Activated CD8-positive, alpha-beta memory T cell treated with anti-CD3 and anti-CD28 coated beads, Interleukin-2, amount 50 U/mL, for 48 hours (primary cell): ENCODE results near the gene DHDDS.
"Not testable (repeated sequence)": the region's sequence is repeated elsewhere in the genome, so short reads cannot be mapped to it uniquely, and the experiment has no call there.

Experiments used
- DNase-seq: peaks from one replicate; pipeline ENCODE4 v3.0.0-alpha.2; 2020

The DHDDS gene

DNA sequence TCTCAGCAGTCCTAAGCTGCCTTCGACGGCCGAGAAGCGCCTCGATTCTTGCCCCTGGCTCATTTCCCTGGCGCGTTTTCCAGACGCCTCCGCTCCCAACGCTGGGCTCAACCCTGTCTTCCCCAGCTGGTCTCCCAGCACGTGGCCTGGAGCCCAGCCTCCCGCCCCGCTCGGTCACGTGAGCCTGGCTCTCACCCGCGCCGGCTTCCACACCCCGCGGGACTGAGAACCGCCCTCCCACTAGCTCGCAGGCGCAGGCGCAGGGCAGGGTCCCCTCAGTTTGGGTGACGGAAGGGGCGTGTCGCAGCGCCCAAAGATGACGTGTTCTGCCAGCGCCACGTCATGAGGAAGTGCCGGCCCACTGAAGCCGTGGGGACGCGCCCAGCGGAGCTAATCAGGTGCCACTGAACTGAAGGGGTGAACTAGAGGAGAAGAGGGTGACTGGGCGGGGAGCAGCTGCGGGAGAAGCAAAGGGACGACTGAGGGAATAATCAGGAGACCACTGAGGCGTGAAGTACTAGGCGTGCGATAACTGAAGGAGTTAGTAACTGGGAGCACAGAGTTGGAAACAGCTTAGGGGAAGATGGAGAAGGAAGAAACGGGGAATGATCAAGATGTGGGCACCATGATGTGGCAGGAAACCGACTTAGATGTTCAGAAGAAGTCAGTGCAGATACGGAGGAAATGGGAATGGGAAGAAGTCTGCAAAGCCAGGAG, at the start of gene DHDDS:
DHDDS (plus strand) TSS at position 343 of the 717 bp plus-strand sequence. CDS start 625 bp downstream, outside the sequence.
- peak; percentile 99 for DNase-seq

DNA sequence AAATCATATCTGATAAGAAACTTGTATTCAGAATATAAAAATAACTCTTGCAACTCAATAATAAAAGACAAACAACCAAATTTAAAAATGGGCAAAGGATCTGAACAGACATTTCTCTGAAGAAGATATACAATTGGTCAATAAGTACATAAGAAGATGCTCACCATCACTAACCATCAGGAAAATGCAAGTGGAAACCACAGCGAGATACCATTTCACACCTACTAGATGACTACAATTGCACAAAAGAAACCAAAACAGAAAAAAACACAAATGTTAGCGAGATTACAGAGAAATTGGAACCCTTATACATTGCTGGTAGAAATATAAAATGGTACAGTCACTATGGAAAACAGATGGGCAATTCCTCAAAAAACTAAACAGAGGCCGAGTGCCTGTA, 48.0 kb upstream of the DHDDS start:
- DNase-seq, result no peak

GRCh38 chr1:26385063-26385462, 47.1 kb upstream of the DHDDS start:
- not testable (repeated sequence) for DNase-seq

- DNase-seq, result no peak
Measured at GRCh38 chr1:26387447-26387846, 44.7 kb upstream of the DHDDS start.

- DNase-seq, result no peak
Measured at GRCh38 chr1:26388791-26389445, 43.2 kb upstream of the DHDDS start.

GRCh38 chr1:26389604-26390247, 42.4 kb upstream of the DHDDS start:
- DNase-seq, result no peak

DNA sequence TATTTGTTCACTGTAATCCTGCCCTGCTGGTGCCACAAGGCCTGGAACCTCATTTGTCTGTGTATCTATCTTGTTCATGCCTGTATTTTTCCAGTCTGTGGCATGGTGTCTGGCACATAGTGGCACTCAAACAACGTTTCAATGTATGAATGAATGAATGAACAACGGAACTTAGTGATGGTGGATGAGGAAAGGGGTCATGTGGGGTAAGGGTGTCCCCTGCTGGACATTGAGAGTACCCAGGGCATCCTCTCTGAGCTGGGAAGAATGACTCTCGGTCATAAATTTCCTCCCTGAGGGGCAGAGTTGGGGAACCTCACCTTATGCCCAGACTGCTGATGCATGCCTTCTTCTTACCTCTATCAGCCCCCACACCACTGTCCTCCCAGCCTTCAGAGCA, 40.7 kb upstream of the DHDDS start:
- no peak for DNase-seq

- DNase-seq, result no peak
Measured at GRCh38 chr1:26395754-26396153, 36.4 kb upstream of the DHDDS start.

- no peak for DNase-seq
Measured at GRCh38 chr1:26399034-26399433, 33.1 kb upstream of the DHDDS start.

DNA sequence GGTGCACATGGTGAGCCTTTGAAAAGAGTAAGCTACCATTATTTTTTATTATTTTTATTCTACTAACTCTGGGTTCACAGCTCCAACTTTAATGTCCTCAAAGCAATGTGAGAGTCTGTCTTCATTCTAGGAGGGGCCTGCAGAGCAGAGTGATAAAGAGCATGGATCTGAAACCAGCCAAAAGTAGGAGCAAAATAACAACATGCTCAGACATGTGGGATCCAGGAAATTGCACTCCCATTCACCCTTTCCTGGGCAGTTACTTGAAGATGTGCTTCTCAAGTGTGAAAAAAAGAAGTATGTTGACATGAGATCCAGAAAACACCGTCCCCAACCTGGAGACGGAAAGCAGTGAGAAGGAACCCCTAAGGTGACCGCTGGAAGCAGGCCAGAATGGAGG, 30.2 kb upstream of the DHDDS start:
- DNase-seq, result no peak

GRCh38 chr1:26403656-26404055, 28.5 kb upstream of the DHDDS start:
- no peak for DNase-seq

DNA sequence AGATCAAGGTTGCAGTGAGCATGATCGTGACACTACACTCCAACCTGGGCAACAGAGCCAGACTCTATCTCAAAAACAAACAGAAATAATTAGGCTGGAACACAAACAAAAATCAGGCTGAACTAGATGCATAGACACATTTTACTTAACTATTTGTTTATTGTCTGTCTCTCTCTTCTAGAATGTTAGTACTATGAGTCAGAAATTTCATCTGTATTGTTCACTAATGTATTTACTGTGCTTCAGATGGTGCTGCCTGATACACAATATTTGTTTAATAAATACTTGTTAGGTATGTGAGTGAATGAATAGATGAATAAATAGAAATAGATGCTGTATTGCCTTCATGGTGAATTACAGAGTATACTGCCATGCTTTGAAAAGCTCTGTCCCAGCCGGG, 27.5 kb upstream of the DHDDS start:
- no peak for DNase-seq

DNA sequence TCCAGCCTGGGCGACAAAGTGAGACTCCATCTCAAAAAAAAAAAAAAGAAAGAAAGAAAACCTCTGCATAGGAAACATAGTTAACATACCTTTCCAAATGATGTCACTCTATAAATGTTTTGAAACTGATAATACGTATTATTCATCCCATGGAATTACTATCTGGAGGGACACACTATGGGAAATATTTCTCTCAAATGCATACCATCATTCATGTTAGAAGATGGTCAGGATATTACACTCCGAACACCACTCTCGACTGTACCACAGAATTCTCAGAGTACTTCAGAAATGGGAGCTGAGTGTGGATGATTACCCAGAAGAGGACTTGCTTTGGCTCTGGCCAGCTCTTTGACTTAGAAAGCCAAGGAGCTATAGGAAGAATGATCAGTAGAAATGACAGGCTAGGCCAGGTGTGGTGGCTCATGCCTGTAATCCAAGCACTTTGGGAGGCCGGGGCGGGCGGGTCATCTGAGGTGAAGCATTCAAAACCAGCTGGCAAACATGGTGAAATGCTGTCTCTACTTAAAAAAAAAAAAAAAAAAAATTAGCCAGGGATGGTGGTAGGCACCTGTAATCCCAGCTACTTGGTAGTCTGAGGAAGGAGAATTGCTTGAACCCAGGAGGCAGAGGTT, 26.7 kb upstream of the DHDDS start:
- DNase-seq, result no peak

DNA sequence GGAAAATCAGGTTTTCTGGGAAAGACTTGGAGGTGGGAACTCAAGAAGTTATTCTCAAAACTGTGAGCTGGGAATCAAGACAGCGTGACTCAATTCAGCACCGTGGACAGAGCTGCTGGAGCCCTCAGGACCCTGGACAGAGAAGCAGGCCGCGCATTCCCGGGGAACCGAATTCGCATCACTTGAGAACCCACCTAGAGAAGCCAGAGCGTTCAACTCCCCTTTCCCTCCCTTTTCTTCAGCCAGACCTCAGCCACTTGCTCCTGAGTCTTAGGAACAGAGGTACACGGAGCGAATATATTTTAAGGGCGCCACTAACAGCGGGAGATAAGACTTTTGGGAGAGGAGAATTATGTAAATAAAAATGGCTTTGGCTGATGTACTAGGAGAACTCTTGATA, 23.5 kb upstream of the DHDDS start:
- DNase-seq, result peak; percentile 90

DNA sequence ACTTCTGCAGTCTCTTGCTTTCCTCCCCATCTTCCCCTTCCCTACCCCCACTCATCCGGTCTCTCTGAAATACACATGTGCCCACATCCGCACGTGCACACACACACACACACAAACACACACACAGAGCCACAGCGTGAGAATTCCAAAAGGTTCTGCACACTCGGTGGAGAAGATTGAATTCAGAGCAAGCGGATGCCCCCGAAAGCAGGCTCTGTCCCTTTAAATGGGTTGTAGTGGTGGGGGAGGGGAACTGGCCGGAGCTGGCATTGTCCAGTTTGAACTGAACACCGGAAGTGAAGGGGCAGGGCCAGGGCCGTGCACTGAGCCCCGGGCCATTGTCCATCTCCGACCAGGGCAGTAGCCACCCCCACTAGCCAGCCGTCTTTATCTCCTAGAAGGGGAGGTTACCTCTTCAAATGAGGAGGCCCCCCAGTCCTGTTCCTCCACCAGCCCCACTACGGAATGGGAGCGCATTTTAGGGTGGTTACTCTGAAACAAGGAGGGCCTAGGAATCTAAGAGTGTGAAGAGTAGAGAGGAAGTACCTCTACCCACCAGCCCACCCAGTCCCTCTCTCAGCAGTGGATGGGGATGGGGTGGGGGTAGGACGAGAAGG, 22.8 kb upstream of the DHDDS start:
- DNase-seq, result no peak

DNA sequence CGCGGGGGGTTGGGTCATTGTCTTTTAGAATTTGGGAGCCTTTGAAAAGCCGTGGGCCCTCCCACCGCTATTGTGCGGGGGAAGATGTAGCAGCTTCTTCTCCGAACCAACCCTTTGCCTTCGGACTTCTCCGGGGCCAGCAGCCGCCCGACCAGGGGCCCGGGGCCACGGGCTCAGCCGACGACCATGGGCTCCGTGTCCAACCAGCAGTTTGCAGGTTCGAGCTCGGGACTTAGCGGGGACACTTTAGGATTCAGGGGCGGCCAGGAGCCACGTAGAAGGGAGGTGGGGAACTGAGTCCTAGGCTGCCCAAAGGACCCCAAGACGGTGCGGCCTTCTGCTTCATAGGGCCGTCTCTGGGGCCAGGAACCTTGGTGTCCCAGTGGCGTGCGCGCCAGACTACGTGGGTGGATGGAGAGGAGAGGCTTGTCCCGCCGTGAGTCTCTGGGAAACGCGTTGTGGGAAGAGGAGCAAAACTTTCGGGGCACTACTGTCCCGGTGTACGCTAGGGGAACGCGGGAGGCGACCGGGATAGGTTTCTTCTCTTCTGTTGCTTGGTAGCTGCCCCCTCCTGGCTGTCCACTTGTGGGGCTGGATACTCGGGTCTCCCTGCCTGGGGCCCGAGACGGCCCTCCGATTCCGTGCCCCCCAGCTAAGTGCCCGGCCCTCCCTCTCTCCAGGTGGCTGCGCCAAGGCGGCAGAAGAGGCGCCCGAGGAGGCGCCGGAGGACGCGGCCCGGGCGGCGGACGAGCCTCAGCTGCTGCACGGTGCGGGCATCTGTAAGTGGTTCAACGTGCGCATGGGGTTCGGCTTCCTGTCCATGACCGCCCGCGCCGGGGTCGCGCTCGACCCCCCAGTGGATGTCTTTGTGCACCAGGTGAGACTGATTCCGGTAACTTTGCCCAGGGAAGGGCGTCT, 21.2 kb upstream of the DHDDS start, which contains the start of gene LIN28A:
LIN28A (plus strand) TSS at position 112 of the 918 bp plus-strand sequence; CDS start at position 187, 75 bp downstream.
- no peak for DNase-seq

DNA sequence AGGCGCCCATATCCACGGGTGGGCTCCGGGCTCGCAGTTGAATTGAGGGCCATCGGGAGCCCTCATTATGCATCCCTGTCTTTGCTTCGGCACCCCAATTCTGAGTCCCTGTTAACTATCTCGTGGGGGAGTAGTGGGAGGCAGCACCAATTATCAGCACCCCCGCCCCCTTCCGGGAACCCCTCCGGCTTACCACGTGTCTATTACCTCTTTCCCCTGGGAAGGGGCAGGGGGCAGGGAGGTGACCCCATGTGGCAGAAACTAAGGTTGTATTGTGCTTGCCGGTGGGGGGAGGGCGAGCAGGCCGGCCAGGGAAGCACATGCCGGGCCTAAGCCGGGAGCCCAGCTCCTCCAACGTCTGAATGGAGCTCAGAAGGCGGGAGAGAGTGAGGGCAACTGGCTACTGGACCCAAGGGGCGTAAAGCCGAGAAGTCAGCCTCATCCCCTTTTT, 20.5 kb upstream of the DHDDS start:
- DNase-seq, result no peak

- DNase-seq, result no peak
Measured at GRCh38 chr1:26412180-26412840, 19.8 kb upstream of the DHDDS start.

DNA sequence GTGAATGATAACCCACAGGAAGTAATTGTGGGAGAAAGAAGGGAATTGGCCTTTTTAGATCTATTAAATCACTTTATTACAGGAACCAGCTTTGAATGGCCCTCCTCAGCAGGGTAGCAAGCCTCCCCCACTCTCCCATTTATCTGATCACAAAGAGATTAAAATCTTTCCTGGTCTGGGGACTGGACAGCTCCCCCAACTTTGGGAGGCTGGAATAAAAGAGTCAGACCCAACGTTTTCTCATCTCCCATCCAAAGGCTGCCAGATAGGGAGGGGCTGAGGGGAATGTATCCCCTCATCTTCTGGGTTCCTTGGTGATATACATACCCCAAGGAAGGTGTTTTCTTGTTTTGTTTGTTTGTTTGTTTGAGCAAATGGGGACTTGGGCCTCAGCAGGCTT, 19.1 kb upstream of the DHDDS start:
- DNase-seq, result no peak

DNA sequence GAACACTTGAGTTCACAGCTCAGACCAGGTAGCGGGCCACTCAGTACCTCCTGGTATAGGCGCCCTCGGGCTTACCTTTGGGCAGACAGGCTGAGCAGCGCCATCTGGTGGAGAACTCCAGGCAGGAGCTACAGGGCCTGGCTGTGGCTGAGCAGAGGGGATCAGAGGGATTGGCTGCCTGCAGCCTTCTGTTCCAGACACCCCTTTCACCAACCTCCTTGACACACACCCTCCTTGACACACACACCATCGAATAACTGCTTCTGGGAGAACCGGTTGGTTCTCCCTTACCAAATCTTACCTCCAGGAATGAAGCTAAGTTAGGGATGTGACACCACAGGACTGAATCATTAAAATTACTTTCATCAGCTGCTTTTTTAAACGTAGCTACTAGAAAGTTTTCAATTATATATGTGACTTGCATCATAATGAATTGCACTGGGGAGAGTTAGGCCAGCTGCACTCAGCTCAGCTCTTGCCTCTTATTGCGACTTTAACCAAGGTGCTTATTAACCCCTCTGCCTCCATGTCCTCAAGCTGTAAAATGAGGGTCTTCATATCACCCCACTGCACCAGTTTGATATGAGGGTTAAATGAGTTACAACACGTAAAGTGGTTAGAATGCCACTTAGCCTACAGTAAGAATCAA, 14.9 kb upstream of the DHDDS start:
- peak; percentile 95 for DNase-seq

DNA sequence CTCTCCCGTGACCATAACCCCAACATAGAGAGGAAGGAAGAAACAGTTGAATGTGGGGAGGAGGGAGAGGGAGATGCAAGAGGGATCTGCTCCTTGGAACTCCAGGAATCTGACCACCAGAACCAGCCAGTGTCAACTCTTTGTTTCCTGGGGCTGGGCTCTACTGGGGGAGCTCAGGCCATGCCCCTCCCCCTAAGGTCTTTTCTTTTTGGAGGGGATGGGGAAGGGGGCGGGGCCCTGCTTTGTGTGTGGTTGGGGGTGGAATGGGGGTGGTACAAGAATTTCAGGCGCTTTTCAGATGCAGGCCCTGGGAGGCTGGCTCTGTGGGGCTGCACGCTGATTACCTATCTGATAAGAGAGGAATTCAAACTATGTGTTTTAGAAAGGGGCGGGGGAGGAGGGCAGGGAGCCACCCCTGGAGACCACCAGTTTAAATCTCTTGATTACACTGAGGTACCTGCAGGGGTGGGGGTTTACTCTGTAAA, 13.2 kb upstream of the DHDDS start:
- DNase-seq, result no peak
